GM18502 (cell line): ENCODE data around the gene RNASE8.

Source experiments
- ATAC-seq: cut with Tn5 transposase; IDR thresholded peaks from one replicate; pipeline ENCODE4 v1.9.1; 2021; ENCODE audit warnings: mild to moderate bottlenecking; ENCODE audit not compliant: unreplicated experiment, poor library complexity

The RNASE8 gene

DNA sequence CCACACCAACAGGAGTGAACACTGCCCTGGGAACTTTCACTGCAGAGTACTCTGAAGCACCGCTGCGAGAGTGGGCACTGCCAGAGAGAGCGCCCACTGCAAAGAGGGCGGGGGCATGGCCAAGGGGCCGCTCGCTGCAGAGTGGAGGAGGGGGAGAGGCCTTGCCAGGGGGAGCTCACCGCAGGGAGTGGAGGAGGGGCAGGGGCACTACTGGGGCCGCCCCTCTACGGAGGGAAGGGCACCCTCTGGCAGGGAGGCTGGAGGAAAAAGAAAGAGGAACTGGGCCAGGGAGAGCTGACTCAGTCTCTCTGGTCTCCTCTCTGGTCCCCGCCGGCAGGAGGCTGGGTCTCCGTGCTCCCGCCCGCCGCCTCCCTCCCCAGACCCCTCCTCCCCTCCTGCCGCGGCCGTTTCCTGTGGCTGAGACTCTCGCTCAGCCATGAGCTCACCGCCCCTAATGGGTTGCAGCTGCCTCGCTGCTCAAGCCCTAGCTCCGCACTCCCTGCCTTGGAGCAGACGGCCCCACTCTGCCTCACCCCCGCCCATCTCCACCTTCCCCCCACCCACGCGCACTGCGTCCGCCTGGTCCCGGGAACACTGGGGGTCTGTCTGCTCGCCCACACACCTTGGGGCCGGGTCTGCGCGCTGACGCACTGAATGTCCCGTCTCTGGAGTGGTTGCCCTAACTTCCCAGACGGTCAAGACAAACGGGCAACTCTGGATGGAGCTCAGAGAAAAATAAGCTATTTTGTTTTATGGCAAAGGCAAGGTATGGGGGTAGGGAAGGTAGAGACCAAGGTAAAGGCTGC is 13.8 kb downstream of the RNASE8 start:
- peak; percentile 78 for ATAC-seq

DNA sequence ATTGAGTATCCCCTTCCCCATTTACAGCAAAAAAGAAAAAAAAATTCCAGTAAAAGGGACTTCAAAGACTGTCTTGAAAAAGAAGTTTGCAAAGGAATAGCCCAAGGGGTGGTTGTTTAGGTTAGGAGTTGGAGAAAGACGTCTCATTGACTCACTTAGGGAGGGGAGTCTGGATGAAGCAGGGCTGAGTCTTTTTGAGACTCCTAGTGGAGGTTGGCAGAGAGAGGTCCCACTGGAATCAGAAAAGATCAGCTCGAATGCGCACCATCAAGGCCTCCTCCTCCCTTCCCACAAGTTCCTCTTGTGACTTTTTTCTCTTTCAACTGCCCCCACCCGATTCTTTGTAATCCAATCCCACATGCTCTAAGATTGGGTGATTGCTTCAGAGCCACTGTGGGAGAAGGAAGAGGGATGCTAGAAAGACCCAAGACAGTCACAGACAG is 14.4 kb downstream of the RNASE8 start:
- ATAC-seq: no peak

DNA sequence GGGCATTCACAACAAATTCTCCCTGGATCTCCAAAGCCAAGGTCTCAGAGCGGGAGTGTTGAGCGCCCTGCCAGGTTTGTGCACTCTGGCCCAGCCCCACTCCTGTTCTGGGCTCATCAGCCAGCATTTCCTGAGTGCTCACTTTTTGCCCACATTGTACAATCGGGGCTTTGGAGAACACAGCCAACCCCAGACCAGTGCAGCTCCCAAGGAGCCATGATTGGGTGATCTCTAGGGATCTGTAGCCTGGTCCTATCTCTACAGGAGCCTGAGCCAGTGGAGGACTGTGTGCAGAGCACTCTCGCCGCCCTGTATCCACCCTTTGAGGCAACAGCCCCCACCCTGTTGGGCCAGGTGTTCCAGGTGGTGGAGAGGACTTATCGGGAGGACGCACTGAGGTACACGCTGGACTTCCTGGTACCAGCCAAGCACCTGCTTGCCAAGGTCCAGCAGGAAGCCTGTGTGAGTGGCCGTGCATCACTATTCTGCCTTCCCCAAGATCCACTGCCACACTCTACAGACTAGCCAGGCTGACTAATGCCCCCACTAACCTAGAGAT is 15.2 kb downstream of the RNASE8 start:
- ATAC-seq: no peak

DNA sequence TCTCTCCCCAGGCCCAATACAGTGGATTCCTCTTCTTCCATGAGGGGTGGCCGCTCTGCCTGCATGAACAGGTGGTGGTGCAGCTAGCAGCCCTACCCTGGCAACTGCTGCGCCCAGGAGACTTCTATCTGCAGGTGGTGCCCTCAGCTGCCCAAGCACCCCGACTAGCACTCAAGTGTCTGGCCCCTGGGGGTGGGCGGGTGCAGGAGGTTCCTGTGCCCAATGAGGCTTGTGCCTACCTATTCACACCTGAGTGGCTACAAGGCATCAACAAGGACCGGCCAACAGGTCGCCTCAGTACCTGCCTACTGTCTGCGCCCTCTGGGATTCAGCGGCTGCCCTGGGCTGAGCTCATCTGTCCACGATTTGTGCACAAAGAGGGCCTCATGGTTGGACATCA is 16.3 kb downstream of the RNASE8 start:
- ATAC-seq: no peak

DNA sequence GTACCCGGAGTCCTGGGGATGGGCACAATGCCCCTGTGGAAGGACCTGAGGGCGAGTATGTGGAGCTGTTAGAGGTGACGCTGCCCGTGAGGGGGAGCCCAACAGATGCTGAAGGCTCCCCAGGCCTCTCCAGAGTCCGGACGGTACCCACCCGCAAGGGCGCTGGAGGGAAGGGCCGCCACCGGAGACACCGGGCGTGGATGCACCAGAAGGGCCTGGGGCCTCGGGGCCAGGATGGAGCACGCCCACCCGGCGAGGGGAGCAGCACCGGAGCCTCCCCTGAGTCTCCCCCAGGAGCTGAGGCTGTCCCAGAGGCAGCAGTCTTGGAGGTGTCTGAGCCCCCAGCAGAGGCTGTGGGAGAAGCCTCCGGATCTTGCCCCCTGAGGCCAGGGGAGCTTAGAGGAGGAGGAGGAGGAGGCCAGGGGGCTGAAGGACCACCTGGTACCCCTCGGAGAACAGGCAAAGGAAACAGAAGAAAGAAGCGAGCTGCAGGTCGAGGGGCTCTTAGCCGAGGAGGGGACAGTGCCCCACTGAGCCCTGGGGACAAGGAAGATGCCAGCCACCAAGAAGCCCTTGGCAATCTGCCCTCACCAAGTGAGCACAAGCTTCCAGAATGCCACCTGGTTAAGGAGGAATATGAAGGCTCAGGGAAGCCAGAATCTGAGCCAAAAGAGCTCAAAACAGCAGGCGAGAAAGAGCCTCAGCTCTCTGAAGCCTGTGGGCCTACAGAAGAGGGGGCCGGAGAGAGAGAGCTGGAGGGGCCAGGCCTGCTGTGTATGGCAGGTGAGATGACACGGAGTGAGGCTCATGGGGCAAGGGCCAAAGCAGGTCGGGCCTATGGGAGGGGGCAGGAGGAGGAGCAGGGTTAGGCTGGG is 17.0 kb downstream of the RNASE8 start:
- ATAC-seq: no peak

DNA sequence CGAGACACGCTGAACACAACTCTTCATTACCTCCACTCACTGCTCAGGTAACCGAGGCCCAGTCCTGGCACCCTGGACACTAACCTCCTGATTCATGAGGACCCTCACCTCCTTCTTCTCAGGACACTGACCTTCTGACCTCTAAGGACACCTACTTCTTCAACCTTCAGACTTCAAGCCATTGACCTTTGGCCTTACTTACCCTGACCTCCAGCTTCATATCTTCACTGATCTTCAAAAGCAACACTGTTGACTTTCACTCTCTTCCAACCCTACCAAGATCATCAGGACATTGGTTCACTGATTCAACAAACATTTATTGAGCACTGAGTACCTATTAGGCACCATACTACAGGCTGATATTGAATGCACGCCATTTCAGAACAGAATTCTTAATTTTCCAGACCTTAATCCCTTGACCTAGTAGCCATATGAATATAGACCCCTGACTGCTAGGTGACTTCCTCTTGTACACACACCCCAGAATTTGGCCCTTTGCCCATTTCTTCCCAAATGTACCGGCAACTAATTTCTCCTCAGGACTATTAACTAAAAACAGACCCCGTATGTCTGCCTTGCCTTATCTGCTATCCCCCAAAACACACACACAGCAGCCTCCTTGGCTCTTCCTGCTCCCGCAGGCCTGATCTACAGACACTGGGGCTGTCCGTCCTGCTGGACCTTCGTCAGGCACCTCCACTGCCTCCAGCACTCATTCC is 18.3 kb downstream of the RNASE8 start:
- ATAC-seq: no peak

DNA sequence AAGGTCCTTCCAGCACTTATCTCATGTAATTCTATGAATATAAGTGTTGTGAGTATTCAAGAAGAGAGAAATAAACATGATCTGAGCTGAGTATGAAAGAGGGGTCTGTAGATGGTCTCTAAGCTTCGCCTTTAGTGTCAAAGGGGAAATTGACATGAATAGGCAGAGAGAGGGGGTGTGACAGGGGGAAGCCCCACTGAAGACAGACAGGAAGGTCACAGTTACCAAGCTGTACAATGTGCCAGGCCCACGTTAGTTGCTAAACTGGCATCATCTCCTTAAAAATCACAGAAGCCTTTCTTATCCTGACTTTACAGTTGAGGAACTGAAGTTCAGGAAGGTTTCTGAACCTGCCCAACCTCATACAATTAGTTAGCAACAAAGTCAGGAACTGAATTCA is 20.1 kb downstream of the RNASE8 start:
- ATAC-seq: no peak

DNA sequence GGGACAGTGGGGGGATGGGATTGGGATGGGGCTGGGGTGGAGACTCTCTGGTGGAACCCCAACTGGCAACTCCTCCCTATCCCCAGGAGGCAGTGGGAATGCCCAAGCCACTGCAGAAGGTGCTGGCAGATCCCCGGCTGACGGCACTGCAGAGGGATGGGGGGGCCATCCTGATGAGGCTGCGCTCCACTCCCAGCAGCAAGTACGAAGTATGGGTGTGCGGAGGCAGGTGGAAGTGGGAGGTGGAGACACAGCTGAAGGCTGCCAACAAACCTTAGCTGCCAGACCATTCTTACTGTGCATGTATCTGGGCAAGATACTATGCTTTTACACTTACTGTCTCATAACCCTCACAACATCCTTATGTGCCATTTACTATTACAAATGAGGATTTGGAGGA is 20.7 kb downstream of the RNASE8 start:
- no peak for ATAC-seq

DNA sequence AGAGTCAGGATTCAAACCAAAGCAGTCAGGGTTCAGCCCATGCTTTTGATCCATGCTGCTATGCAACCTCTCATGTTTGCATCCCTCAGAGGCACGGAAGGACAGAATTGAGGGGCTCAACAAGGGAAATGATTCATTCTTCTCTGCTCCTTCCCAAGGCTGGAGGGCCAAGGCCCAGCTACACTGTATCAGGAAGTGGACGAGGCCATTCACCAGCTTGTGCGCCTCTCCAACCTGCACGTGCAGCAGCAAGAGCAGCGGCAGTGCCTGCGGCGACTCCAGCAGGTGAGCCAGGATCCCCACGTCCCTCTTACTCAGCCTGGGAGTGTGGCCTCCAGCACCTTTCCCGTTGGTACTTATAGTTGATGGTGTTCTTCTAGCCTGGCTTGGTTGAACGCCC is 21.1 kb downstream of the RNASE8 start:
- ATAC-seq: no peak

DNA sequence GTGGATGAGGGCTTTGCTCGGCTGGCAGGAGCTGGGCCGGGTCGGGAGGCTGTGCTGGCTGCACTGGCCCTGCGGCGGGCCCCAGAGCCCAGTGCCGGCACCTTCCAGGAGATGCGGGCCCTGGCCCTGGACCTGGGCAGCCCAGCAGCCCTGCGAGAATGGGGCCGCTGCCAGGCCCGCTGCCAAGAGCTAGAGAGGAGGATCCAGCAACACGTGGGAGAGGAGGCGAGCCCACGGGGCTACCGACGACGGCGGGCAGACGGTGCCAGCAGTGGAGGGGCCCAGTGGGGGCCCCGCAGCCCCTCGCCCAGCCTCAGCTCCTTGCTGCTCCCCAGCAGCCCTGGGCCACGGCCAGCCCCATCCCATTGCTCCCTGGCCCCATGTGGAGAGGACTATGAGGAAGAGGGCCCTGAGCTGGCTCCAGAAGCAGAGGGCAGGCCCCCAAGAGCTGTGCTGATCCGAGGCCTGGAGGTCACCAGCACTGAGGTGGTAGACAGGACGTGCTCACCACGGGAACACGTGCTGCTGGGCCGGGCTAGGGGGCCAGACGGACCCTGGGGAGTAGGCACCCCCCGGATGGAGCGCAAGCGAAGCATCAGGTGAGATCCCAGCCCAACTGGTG is 24.0 kb downstream of the RNASE8 start:
- no peak for ATAC-seq

DNA sequence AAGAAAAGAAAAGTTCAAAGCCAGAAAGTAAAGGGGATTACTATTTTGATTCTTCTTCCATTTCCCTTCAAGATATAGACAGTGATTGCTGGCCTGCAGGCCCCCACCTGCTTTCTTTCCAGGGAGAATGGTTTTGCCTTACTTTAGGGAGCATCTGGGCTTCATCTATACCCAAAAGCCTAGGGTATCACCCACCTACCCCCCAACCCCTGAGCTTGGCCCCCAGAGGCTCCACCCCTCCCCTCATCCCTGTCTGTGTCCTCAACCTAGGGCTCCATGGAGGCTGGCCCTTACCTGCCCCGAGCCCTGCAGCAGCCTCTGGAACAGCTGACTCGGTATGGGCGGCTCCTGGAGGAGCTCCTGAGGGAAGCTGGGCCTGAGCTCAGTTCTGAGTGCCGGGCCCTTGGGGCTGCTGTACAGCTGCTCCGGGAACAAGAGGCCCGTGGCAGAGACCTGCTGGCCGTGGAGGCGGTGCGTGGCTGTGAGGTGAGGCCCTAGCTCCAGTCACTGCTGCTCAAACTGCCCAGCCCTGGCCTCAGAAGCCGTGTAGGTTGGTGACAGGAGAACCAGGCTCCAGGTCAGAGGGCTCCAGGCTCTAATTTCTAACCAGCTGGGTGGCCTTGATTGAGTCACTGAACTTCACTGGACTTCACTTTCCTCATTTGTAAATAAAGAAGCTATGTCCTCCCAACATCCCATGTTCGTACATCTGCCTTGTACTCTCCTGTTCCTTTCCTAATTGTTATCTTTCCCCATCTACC is 26.1 kb downstream of the RNASE8 start:
- no peak for ATAC-seq

DNA sequence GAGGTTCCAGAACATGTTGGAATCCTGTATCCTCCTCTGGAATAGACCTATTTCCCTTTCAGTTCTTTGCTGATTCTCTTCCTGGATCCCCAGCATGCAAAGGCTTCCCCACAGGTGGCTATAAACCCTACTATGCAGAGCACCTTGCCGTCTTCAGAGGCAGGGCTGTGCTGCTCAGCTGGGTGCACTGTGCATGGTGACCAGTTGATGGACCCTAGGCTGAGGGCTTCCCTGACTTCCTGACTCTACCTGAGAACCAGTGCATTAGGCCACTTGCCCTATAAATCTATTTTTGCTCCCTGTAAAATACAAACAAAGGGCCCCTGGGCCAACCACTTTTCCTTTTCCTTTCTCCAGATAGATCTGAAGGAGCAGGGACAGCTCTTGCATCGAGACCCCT is 26.8 kb downstream of the RNASE8 start:
- no peak for ATAC-seq

DNA sequence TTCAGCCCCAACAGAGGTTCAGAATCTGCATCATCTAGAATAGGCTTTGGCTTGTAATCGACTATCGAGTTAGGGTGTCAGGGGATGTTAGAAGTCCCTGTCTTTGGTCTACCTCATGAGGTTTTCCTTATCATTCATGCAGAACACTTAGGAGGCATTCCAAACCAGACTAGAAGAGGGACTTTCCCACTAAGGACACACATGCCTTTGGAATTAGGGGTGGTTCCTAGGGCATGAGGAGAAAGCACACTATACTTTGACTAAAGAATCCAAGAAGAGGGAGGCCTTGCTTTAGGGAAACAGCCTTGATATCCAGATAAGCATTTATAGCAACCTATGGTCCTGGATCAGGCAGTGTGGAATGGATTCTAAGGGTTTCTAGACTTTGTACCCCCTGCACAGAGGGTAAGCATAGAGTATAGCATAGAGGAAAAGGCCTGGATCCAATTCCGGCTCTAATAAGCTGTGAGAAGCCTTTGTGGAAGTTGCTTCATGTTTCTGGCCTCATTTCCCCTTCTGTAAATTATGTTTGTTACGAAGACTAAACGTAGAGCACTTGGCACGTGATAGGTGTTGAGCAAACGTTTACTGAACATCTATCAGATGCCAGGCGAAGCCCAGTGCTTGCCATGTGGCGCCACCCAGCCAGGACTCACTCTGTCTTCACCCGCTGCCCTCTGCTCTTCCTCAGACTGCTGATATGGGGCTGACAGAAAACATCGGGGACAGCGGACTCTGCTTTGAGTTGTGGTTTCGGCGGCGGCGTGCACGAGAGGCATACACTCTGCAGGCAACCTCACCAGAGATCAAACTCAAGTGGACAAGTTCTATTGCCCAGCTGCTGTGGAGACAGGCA is 27.6 kb downstream of the RNASE8 start:
- no peak for ATAC-seq

DNA sequence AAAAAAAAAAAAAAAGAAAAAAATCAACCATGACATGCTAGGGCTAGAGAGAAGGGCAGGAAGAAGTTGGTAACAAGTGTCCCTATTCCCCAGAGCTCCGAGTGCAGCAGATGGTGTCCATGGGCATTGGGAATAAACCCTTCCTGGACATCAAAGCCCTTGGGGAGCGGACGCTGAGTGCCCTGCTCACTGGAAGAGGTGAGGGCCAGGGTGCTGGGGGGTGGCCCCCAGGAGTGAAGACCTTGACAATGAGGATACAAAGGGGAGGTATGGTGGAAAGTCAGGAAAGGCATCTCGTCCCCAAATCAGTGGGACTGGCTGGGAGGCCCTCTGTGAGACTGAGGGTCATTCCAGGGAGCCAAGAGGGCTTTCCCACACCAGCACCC is 29.3 kb downstream of the RNASE8 start:
- ATAC-seq: no peak

DNA sequence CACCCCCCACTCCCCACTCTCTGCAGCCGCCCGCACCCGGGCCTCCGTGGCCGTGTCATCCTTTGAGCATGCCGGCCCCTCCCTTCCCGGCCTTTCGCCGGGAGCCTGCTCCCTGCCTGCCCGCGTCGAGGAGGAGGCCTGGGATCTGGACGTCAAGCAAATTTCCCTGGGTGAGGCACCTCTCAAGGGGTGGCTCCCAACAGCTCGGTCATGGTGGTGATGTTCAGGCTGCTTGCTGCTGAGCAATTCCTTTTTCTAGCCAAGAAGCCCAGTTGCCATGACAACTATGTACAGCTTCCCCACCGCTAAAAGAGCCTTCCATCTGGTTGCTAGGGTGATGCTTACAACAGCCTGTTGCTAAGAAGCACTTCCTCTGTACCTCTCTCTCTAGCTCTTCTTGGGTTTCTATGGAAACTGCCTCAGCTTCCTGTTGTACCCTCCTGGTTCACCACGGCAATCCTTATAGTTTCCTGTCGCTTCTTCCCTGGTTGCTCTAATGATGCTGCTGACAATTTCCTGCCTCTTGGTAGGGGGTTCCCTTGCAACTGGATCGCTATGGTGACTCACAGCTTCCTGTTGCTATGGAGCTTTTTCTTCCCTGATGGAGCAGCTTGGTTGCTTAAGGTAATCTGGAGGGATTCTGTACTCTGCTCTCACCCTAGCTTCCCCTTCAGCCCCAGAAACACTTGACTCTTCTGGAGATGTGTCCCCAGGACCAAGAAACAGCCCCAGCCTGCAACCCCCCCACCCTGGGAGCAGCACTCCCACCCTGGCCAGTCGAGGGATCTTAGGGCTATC is 29.9 kb downstream of the RNASE8 start:
- peak; percentile 70 for ATAC-seq

DNA sequence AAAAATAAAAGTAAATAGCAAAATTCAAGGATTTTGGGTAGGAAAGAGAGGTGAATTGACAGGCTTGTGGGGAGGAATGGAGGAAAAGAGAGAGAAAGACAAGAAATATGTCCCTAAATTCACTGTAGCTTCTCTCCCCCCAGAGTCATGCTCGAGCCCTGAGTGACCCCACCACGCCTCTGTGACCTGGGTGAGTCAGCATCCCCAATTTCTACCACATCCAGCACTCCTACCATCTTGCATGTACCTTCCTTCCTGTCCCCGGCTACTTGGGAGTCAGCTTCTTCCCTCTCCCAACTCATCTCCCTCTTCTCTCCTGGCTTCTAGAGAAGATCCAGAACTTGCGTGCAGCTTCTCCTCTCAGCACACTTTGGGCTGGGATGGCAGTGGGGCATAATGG is 31.1 kb downstream of the RNASE8 start:
- no peak for ATAC-seq

DNA sequence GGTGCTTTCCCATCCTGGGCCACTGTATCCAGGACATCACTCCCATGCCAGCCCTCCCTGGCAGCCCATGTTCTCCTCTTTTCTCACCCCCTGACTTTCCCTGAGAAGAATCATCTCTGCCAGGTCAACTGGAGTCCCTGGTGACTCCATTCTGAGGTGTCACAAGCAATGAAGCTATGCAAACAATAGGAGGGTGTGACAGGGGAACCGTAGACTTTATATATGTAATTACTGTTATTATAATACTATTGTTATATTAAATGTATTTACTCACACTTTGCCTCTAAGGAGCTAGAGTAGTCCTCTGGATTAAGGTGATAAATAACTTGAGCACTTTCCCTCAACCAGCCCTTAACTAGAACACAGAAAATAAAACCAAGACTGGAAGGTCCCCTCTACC is 31.6 kb downstream of the RNASE8 start:
- no peak for ATAC-seq

DNA sequence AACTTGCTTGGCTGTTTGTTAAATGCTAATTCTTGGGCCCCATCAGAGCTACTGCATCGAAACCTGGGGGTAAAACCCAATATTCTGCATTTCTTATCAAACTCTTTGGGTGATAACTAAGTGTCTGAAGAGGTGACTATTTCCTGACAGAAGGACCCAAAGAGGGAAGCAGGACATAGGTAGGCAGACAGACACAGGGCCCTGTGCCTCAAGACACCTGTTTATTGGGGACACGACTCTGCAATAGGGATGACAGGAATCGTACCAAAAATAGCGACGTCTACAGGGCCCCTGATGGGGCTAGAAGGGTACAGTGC is 32.2 kb downstream of the RNASE8 start:
- ATAC-seq: no peak
